ENCODE measurements around the gene TNF.

The TNF gene

DNA sequence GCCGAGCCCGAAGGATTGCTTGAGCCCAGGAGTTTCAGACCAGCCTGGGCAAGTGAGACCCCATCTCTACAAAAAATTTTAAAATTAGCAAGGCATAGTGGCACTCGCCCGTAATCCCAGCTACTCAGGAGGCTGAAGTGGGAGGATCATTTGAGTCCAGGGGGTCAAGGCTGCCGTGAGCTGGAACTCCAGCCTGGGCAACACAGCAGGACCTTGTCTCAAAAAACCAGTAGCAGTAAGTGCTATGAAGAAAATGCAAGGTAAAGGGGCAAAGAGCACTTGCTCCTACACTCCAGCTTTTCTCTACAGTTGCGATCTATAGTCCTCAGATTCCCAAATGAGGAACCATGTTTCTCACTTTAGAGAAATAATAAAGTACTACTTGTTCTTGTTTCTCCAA lies 31.7 kb upstream of the TNF start:
- no peak for DNase-seq

DNA sequence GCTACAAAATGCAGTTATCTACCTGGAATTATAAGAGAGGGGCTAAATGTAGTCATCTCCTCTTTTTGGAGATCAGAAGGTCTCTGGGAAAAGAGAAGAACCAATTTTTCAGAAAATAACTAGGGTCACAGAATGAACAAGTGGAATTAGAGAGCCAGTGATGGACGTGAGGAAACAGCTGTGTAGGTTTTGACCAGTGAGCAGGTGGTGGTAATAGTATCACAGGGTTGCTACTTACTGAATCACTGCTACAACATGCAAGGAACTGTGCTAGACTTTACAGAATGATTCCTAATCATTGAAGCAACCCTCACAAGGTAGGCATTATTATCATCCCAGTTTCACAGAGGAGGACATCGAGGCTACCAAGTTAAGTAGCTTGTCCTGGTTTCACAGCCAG lies 30.7 kb upstream of the TNF start:
- DNase-seq, result no peak

DNA sequence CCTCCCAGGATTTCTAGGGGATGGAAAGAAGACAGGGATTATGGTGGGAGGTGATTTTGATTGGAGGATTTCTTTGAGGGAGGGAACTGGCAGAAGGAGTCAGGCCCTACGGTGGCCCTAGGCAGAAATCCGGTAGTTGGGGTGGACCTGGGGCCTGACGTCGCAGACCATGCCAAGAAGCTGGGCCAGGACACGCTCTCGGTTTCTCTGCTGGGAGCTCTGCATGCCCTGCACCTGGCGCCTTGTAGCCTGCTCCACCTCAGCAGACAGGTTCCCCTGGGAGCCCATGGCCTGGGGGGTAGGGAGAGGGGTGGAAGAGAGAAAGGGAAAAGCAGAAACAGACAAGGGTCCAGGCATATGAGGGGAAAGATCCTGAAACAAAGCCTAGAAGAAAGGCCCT lies 30.1 kb upstream of the TNF start:
- no peak for DNase-seq

DNA sequence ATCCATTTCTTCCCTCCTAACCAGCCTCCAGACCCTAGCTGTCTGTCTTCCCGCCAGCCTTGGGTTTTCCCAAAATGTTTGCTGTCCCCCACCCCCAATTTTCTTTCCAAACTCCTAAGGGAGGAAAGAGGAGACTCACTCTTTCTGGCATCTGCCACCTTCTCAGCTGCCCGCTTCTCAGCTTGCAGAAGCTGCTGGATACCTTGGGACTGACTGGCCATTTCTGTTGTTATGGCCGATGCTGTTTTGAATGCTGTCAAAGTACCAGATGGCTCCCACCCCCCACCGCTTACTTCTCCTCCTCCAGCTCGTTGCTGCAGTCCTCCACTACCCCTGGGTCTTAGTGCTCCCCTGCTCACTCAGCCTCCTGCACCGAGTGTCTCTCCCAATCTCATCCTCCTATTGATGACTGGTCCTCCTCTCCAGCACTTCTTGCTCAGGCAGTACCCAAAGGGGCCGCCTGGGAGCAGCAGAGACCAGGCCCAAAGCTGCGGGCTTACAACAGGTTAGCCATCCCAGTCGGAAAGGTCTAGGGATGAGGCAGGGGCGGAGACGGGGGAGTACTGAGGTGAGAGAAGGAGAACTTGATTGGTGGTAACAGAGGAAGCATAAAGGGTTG lies 28.9 kb upstream of the TNF start, which contains the start of gene ATP6V1G2:
TSS of gene ATP6V1G2 (minus strand) at position 270 of the 619 bp plus-strand sequence. CDS start at position 221, 49 bp downstream.
- DNase-seq, result peak in 50 of 51 donors; percentile 22 to 94 (median 84)

- DNase-seq, result peak in 50 of 51 donors; percentile 56 to 98 (median 92)
Observed at GRCh38 chr6:31546958-31547726, 28.2 kb upstream of the TNF start, which contains the start of gene NFKBIL1. NFKBIL1 (plus strand) TSS chr6:31547608; CDS start chr6:31547695, 87 bp downstream.

DNA sequence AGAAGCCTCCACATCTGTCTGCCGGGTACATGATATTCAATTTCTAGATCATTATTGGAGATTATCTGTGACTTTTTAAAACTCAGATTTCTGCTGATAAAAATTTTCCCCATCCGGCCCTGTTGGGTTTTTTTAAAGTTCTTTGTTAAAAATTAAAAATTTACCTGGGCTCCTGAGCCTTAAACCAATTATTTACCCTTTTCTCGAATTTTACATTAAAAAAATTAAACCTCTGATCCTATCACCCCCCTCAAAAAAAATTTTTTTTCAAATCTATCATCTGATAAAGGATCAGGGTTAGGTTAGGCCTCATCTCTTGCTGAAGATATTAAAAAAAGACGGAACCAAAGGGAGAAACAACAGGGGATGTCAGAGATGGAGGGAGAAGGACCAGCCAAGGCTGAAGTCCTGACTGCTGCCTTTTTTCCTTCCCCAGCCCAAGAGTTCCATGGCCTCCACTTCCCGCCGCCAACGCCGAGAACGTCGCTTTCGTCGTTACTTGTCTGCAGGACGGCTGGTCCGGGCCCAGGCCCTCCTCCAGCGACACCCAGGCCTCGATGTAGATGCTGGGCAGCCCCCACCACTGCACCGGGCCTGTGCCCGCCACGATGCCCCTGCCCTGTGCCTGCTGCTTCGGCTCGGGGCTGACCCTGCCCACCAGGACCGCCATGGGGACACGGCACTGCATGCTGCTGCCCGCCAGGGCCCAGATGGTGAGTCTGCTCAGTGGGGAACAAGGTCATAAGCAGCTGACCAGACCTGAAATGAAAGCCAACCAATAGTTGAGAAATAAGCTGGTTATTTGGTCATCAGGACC lies 27.4 kb upstream of the TNF start:
- DNase-seq, result peak in 4 of 51 donors; percentile 1 to 10 (median 4)

DNA sequence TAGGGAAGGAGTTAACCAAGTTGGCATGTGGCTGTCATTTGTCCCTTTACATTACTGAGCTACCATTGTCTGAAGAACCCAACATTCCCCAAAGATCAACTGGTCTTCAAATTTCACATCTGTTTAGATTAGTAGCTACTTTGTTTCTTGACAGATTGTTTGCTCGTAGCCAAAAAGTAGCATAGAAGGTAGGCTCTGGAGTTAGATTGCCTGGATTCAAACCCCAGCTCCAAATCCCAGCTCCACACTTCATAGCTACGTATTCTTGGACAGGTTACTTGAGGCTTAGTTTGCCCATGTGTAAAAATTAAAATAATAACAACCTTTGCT lies 26.9 kb upstream of the TNF start:
- DNase-seq, result no peak

GRCh38 chr6:31551371-31551770 lies 24.0 kb upstream of the TNF start:
- DNase-seq, result peak in 16 of 51 donors; percentile 7 to 41 (median 16)

DNA sequence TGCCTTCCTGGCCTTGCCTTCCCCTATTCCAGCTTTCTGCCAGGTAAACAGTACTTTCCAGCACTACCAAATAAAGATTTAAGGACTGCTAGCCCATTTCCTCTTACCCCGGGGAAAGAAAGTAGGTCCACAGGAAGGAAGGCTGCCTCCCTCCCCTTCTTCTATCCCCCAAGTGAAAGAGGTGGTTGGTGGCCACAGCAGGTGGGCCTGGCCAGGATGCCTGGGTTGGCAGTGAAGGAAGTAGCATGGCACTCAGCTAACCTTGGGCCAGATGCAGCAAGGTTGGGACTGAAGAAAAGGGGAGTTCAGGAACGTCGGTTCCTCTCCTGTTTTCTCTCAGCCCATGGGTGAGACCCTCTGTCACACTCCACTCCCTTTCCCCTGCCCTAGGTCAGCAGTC lies 19.1 kb upstream of the TNF start:
- no peak for DNase-seq

DNA sequence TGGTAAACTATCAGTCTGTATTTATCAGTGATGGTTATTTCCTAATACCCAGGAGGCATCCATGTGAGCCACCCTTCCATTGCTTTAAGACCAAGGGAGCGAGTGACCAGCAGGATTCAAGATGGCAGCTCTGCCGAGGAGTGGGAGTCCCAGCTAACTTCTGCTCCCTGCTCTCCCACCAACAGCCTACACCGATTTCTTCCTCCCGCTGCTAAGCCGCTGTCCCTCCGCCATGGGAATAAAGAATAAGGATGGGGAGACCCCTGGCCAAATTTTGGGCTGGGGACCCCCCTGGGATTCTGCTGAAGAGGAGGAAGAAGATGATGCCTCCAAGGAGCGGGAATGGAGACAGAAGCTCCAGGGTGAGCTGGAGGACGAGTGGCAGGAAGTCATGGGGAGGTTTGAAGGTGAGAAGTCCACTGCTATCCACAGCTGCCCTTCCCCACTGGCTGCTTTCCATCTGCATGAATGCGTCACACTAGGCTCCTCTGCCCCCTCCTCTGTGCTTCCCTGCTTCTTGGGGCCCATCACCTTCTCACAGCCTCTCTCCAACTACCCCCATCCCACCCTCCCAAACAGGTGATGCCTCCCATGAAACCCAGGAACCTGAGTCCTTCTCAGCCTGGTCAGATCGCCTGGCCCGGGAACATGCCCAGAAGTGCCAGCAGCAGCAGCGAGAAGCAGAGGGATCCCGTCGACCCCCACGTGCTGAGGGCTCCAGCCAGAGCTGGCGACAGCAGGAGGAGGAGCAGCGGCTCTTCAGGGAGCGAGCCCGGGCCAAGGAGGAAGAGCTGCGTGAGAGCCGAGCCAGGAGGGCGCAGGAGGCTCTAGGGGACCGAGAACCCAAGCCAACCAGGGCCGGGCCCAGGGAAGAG lies 17.7 kb upstream of the TNF start:
- no peak for DNase-seq

DNA sequence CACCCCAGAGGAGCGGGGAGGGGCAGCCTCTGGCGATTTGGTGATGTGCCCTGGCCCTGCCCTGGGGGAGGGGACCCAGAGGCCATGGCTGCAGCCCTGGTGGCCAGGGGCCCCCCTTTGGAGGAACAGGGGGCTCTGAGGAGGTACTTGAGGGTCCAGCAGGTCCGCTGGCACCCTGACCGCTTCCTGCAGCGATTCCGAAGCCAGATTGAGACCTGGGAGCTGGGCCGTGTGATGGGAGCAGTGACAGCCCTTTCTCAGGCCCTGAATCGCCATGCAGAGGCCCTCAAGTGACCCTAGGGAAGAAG lies 17.1 kb upstream of the TNF start:
- DNase-seq, result no peak

GRCh38 chr6:31558631-31559500 lies 16.5 kb upstream of the TNF start:
- DNase-seq, result peak in 14 of 51 donors; percentile 5 to 49 (median 20)

DNA sequence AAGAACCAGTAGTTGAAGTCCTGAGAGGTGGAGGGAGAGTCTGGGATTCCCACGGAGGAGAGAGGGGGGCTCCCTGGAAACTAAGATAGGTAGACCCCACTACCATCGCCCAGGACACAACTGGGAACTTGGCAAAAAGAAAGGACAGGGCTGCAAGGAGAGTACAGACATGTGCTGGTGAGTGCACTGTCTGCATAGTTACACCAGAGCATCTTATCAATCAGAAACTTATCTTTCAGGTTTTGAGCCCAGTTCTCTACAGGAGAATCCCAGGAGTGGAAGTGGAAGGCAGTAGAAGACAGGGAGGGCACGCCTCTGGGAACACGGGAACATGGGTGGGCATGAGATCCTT lies 15.8 kb upstream of the TNF start:
- DNase-seq, result no peak

DNA sequence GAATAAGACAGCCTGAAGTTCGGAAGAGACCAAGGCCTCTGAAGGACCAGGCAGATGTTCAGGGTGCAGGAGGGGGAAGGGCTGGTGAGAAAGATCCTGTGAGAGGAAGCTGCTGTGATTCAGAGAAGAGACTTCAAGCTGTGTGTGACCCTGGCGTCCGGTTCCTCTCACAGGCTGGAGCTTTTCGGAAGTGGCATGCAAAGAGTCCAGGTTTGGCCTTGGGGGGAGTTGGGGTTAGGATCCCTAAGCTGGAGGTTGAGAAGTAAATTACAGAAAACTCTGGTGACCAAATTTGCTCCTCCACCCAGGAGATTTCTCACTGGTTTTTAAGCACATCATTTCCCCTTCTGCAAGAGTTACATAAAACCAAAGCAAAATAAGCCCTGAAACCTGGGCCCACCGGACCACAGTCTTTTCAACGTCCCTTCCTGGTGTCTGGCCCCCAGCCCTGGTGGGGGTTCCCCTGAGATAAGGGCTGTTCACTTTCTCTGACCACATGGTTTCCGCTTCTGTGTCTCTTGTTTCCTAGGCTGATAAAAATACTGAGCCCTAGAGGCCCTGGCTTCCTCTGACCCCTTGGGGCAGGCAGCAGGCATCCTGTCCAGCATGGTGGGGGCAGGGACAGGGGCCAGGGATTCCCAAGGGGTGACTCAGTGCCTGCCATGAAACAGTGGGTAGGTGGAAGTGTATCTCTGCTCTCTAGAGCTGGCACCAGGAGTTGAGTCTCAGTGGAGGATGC lies 15.2 kb upstream of the TNF start:
- peak in 14 of 51 donors; percentile 6 to 31 (median 18) for DNase-seq

DNA sequence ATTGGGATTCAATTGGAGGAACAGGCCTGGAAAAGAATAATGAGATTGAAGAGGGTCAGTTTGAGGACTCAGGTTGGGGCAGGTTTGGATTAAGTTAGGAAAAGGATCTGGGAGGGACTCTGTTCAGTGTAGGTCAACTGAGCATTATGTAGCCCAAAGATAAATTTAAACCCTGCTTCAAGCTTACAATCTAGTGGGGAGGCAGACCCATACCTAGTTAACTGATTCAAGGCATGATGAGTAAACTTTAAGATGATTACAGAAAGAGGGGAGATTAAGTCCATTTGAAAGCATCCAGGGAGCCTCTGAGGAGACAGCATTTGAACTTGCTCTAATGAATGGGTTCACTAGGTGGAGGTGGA lies 14.7 kb upstream of the TNF start:
- no peak for DNase-seq

GRCh38 chr6:31567531-31568370 lies 7.6 kb upstream of the TNF start:
- no peak for DNase-seq

GRCh38 chr6:31568537-31568961 lies 6.8 kb upstream of the TNF start:
- DNase-seq, result no peak

DNA sequence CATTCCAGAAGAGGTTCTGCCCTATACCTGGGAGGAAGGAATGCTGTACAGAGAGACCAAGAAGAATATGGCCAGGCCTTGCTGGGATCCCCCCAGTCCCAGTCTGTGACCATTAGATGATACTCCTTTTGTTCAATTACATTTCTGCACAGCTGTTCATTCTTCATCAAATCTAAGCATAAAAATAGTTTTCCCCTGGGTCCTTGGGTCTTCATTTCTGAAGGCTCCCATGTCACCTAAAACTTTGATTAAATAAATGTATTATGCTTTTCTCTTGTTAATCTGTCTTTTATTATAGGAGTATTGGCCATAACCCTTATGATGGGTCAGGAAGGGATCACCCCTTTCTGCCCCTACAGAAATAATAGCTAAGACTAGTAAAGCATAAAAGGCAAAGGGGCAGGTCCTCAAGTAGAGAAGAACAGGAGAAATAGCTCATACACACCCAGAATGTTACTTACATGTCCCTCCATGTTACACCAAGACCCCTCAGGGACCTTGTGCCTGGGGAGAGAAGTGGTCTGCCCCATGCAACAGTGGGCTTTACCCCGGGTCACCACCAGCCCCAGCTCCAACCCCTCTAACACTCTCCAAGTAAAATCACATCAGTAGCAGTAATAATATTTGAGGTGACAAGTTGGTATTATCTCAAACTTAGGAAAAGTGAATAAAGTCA lies 5.4 kb upstream of the TNF start:
- DNase-seq, result no peak

Measured in hypothalamus (tissue), 51 donors.